ENCODE measurements around the gene IL18BP.

IL18BP gene

DNA sequence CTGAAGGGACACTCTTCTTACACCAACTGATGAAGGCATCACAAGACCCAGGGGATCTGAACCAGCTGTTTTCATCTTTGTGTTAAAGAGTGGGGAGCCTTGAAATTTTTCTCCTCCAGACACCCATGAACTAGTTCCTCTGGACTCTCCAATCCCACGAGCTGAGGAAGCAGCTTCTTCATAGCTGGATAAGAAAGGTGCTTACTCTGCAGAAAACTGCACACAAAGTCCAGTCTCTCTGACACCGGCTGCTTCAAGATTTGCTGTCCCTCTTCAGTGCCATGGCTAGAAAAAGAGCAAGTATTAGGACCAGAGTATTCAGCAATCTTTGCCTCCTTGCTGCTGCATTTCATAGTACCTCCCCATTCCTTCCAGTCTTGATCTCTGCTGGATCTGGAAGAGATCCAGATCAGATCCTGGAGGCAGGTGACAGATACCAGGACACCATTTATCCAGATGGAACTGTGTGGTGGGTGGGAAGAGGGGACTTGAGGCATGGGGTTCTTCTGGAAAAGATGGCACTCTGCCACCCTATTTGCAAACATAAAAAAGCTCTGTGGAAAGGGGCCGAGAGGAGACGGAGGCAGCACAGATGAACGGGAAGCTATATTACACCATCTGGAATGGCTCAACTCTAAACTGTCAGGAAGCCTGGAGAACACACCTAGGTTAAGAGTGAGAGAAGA is 25.5 kb downstream of the IL18BP start:
- H3K27ac ChIP-seq = no peak overlapping the region; the same call in 1 of the 2 replicates
- no peak for TF ChIP-seq CTCF (conservative IDR thresholded peaks at IDR 0.05)

DNA sequence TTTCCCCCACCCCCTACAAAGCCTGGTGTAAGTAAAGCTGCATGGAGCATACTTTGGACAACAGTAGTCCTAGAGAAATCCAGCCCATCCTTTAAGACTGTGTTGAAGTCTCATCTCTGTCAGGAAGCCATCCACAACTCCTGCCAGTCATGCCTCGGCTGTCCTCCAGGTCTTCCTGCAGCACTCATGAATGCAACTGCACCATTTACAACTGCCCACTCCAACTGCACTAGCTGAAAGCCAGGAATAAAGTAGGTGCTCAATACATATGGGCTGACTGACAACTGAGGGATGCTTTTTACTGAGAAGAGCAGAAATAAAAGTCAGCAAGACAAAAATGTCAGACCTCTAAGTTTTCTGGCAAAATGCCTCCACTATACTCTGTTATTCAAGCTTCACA is 27.4 kb downstream of the IL18BP start:
- TF ChIP-seq CTCF (conservative IDR thresholded peaks at IDR 0.05) = no peak
- peak overlapping the region; percentile 23 for H3K27ac ChIP-seq

DNA sequence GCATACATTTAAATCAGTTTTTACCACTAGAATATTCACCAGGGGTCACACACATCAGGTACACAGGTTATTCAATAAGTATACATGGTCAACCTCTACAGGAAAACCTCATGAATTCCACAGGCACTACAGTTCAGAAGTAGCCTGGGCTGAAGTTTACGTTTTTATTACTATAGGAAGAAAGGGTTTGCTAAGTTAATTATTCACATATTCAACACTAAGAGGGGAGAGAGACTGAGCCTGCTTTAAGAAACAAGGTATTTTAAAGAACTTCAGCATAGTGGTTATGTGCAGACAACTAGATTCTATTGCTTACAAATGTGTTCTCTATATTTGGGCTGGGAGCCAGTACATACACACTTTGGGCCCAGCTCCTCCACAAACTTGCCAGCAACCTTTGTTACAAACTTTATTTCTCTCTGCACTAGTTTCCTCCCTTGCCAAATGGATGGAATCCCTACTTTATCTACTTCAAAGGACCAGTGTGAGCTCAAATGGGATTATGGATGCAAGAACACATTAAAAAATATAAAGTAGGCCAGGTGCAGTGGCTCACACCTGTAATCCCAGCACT is 31.9 kb downstream of the IL18BP start:
- TF ChIP-seq CTCF (conservative IDR thresholded peaks at IDR 0.05) = no peak
- H3K27ac ChIP-seq = peak overlapping the region; percentile 25

DNA sequence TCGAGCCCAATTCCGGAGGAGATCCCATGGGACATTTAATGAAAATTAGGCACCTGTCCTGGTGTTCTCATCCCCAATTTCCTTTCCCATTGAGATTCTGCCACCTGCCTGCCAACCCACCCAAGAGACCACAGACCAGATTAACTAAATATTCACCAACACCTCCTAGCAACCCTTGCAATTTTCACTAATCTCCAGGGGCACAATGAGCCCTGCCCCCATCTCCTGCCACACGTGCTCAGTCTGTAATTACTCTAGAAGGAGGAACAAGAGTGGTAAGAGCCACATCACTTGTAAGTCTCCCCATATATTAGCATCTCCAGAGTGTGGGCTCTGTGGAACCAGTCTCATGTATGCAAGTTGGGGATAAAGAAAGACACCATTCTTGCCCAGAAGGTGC is 38.0 kb downstream of the IL18BP start:
- H3K27ac ChIP-seq = peak overlapping the region; percentile 100

DNA sequence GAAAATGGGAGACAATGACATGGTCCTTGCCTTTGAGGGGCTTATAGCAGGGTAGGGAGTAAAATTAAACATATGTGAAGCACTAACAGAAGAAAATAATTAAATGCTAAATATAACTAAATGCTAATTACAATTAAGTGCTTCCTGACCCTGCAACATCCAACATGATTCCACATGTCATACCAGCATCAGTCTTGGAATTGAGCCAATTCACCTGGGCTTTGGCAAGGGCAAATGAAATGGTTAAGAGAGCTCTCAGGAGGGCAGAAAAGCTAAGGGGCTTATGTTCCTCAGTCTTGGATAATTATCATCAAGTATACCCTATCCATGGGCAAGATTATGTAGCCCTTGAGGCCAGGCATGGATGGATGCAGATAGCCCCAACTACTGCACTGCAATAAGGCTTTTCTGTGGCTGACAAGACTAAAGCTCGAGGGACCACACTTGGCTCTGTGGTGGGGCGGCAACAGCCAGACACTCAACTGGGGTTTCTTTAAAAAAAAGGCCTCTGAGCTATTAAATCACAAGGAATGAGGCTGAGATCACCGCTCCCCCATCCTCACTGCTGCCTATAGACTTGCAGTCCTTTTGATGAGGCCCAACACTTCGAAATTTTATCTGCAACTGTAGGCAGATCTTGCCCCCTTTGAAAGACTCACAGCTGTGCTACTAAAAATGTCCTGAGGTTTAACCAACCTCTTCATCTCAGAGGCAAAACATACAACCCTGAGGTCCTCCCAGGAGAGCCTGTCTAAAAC is 39.0 kb downstream of the IL18BP start:
- H3K27ac ChIP-seq = peak overlapping the region; percentile 100
- TF ChIP-seq CTCF (conservative IDR thresholded peaks at IDR 0.05) = no peak

More for the DNA sequence above, 38.0 kb downstream of the IL18BP start:
- no peak for TF ChIP-seq CTCF (conservative IDR thresholded peaks at IDR 0.05)

- no peak for TF ChIP-seq CTCF (conservative IDR thresholded peaks at IDR 0.05)
- H3K27ac ChIP-seq = peak overlapping the region; percentile 100
These were observed 39.8 kb downstream of the IL18BP start for GRCh38 chr11:72038491-72038890.
